ENCODE measurements around the gene PPFIA1. TPM values are rescaled to one million over a fixed set of nuclear protein-coding genes. Genes with fewer than 3 reads are reported as not detected.

PPFIA1 gene
- total RNA-seq, 1 experiment from 2014 or later: 113 TPM

DNA sequence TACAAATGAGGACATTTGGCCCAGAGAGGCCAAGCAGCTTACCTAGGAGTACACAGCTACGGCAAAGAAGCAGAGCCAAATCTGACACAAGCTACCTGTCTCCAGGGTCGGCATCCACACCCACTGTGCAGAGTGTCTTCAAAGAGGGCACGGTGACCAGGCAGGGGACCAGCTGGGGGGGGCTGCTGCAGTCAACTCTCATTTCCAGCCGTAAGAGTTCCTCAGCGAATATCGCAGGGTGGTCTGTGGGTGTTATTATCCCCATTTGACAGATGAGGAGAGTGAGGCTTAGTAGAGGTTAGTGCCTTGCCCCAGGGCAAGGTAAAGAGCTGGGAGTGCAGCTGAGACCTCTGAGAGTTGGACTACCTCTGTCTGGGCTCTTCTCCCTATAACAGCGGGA is 7.1 kb upstream of the PPFIA1 start:
- Histone ChIP-seq H3K27ac (ENCODE audit: low read depth, low read length, poor library complexity, severe bottlenecking) (no peak overlapping the region), H3K4me3 (ENCODE audit: low read depth, low read length, poor library complexity, severe bottlenecking) (no peak overlapping the region), H3K9me3 (ENCODE audit: low read depth, low read length, poor library complexity, severe bottlenecking) (no peaks in the 10 kb centered on the region), H3K4me1 (ENCODE audit: insufficient read depth, low read length, poor library complexity, severe bottlenecking) (peaks cover 31% of the 10 kb centered on the region), H3K27me3 (replicated peaks; ENCODE audit: insufficient read depth, low read depth, low read length, poor library complexity) (no peaks in the 10 kb centered on the region), H3K36me3 (ENCODE audit: insufficient read depth, low read length, poor library complexity, severe bottlenecking) (no peaks in the 10 kb centered on the region)
- BruUV-seq (replicated peaks): no TSS peak
- ChIA-PET CTCF (no interaction called here), POLR2A (ENCODE audit: low non-redundant PET) (no interaction called here)
- intact Hi-C loops (cut with micrococcal nuclease; ENCODE audit: unreplicated experiment): no loop called here
- TF ChIP-seq CTCF (conservative IDR thresholded peaks at IDR 0.05; ENCODE audit: low read depth, low read length): no peak
- no peak for TF ChIP-seq EZH2 (IDR thresholded peaks at IDR 0.05; ENCODE audit: borderline replicate concordance, low read depth, low read length, poor library complexity, severe bottlenecking)
- no peak for DNase-seq (ENCODE audit: low spot score)

DNA sequence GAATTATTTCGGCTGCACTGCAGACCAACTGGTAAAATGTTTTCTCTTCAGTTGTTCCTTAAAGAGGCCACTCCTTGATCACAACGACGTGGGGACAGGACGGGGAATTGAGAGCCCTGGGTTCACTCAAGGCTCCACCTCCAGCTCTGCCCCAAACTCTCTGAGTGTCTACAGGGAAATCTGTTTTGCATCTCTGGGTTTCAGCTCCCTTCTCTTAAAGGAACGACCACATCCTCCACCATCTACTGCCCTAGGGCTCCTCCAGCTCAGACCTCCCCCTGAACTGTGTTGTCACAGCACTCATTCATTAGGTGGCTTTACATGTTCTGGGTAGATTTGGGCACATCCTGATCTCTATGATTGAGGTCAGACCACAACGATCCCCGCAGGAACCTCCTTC is 5.1 kb upstream of the PPFIA1 start:
- TF ChIP-seq CTCF (conservative IDR thresholded peaks at IDR 0.05; ENCODE audit: low read depth, low read length) (no peak), EZH2 (IDR thresholded peaks at IDR 0.05; ENCODE audit: borderline replicate concordance, low read depth, low read length, poor library complexity, severe bottlenecking) (no peak)
- peak overlapping the region; percentile 82 for H3K27ac ChIP-seq (ENCODE audit: low read depth, low read length, poor library complexity, severe bottlenecking)
- no TSS peak for BruUV-seq (replicated peaks)
- peaks cover 42% of the 10 kb centered on the region for H3K4me1 ChIP-seq (ENCODE audit: insufficient read depth, low read length, poor library complexity, severe bottlenecking)
- H3K4me3 ChIP-seq (ENCODE audit: low read depth, low read length, poor library complexity, severe bottlenecking): no peak overlapping the region
- intact Hi-C loops (cut with micrococcal nuclease; ENCODE audit: unreplicated experiment): loop anchor here (5.0 kb wide), 3 partner anchors 63 to 1058 kb away; partner anchors contain the start of gene FADD
- no peaks in the 10 kb centered on the region for H3K9me3 ChIP-seq (ENCODE audit: low read depth, low read length, poor library complexity, severe bottlenecking)
- ChIA-PET CTCF (no interaction called here), POLR2A (ENCODE audit: low non-redundant PET) (interaction anchor here (0.6 to 0.7 kb wide), 2 partner anchors 26 to 96 kb away, joined by 3 to 6 read pairs; no protein-coding TSS in a partner anchor)
- DNase-seq (ENCODE audit: low spot score): peak; percentile 48
- H3K36me3 ChIP-seq (ENCODE audit: insufficient read depth, low read length, poor library complexity, severe bottlenecking): no peaks in the 10 kb centered on the region
- no peaks in the 10 kb centered on the region for H3K27me3 ChIP-seq (replicated peaks; ENCODE audit: insufficient read depth, low read depth, low read length, poor library complexity)

- ChIA-PET POLR2A (ENCODE audit: low non-redundant PET) (interaction anchor here (0.6 to 0.7 kb wide), 2 partner anchors 149 to 583 kb away, joined by 3 to 9 read pairs; no protein-coding TSS in a partner anchor), CTCF (interaction anchor here (0.6 kb wide), 1 partner anchor 53 kb away, joined by 4 read pairs; no protein-coding TSS in a partner anchor)
- Histone ChIP-seq H3K27me3 (replicated peaks; ENCODE audit: insufficient read depth, low read depth, low read length, poor library complexity) (no peaks in the 10 kb centered on the region), H3K36me3 (ENCODE audit: insufficient read depth, low read length, poor library complexity, severe bottlenecking) (peaks cover 6% of the 10 kb centered on the region), H3K9me3 (ENCODE audit: low read depth, low read length, poor library complexity, severe bottlenecking) (no peaks in the 10 kb centered on the region), H3K27ac (ENCODE audit: low read depth, low read length, poor library complexity, severe bottlenecking) (peak overlapping the region; percentile 82), H3K4me3 (ENCODE audit: low read depth, low read length, poor library complexity, severe bottlenecking) (no peak overlapping the region), H3K4me1 (ENCODE audit: insufficient read depth, low read length, poor library complexity, severe bottlenecking) (peaks cover 50% of the 10 kb centered on the region)
- intact Hi-C loops (cut with micrococcal nuclease; ENCODE audit: unreplicated experiment): loop anchor here (5.0 kb wide), 3 partner anchors 65 to 1060 kb away; partner anchors contain the start of gene FADD
- peak; percentile 92 for DNase-seq (ENCODE audit: low spot score)
- BruUV-seq (replicated peaks): no TSS peak
- no peak for TF ChIP-seq CTCF (conservative IDR thresholded peaks at IDR 0.05; ENCODE audit: low read depth, low read length)
- no peak for TF ChIP-seq EZH2 (IDR thresholded peaks at IDR 0.05; ENCODE audit: borderline replicate concordance, low read depth, low read length, poor library complexity, severe bottlenecking)
These were observed 3.0 kb upstream of the PPFIA1 start for GRCh38 chr11:70267405-70267950.

Data from A673 (cell line).